ENCODE data around the gene CYBC1. TPM values are rescaled to one million over a fixed set of nuclear protein-coding genes. Genes with fewer than 3 reads are reported as not detected.

Gene CYBC1
- total and polyA plus RNA-seq, 8 donors, result 35.9 to 196 (median 44.3) TPM

DNA sequence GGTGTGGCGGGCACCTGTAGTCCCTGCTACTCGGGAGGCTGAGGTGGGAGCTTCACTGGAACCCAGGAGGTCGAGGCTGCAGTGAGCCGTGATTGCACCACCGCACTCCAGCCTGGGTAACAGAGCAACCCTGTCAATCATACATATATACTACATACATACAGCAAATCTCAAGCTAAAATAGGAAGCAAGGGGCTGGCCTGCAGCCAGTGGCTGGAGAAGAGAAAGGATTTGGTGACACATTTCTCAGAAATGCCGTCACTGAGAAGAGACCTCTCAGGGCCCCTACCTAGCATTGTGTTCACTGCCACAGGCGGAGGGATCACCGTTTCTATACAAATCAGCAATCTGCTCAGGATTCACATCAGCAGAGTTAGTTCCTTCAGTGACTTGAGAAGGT, 24.9 kb upstream of the CYBC1 start:
- H3K4me3 ChIP-seq, result no peak overlapping the region
- intact Hi-C loops (cut with DNase I; ENCODE audit: low total_unique reads), result no loop called here
- DNase-seq, result no peak
- H3K27me3 ChIP-seq, result no peaks in the 10 kb centered on the region
- no peak overlapping the region for H3K27ac ChIP-seq
- 91 to 94% (median 93%) methylated on average over 7 to 8 of the region's 8 CpGs for WGBS, 5 donors
- H3K9me3 ChIP-seq, result no peaks in the 10 kb centered on the region
- no peak for TF ChIP-seq POLR2AphosphoS5 (IDR thresholded peaks at IDR 0.05)
- TF ChIP-seq EP300 (IDR thresholded peaks at IDR 0.05), result no peak
- no peak for TF ChIP-seq CTCF (IDR thresholded peaks at IDR 0.05)
- no peak for TF ChIP-seq POLR2A (IDR thresholded peaks at IDR 0.05)
- no peaks in the 10 kb centered on the region for H3K4me1 ChIP-seq
- peaks cover 69 to 99% (median 97%) of the 10 kb centered on the region in 4 donors for H3K36me3 ChIP-seq

- H3K4me3 ChIP-seq, result no peak overlapping the region
- 77 to 91% (median 87%) methylated on average over 11 of the region's 11 CpGs for WGBS, 5 donors
- intact Hi-C loops (cut with DNase I; ENCODE audit: low total_unique reads), result no loop called here
- DNase-seq, result no peak
- H3K27me3 ChIP-seq, result no peaks in the 10 kb centered on the region
- no peak for TF ChIP-seq POLR2AphosphoS5 (IDR thresholded peaks at IDR 0.05)
- no peak for TF ChIP-seq POLR2A (IDR thresholded peaks at IDR 0.05)
- TF ChIP-seq CTCF (IDR thresholded peaks at IDR 0.05), result no peak
- TF ChIP-seq EP300 (IDR thresholded peaks at IDR 0.05), result no peak
- peaks cover 62 to 99% (median 96%) of the 10 kb centered on the region in 4 donors for H3K36me3 ChIP-seq
- H3K27ac ChIP-seq, result no peak overlapping the region
- H3K4me1 ChIP-seq, result no peaks in the 10 kb centered on the region
- H3K9me3 ChIP-seq, result no peaks in the 10 kb centered on the region
These were observed 23.9 kb upstream of the CYBC1 start for GRCh38 chr17:82474223-82475010.

- TF ChIP-seq POLR2AphosphoS5 (IDR thresholded peaks at IDR 0.05), result no peak
- TF ChIP-seq CTCF (IDR thresholded peaks at IDR 0.05), result no peak
- no peak for TF ChIP-seq POLR2A (IDR thresholded peaks at IDR 0.05)
- TF ChIP-seq EP300 (IDR thresholded peaks at IDR 0.05), result no peak
- H3K36me3 ChIP-seq, result peaks cover 55 to 99% (median 96%) of the 10 kb centered on the region in 4 donors
- no peak for DNase-seq
- 92 to 99% (median 97%) methylated on average over 7 of the region's 7 CpGs for WGBS, 5 donors
- H3K4me1 ChIP-seq, result no peaks in the 10 kb centered on the region
- no peak overlapping the region for H3K27ac ChIP-seq
- intact Hi-C loops (cut with DNase I; ENCODE audit: low total_unique reads), result no loop called here
- no peak overlapping the region for H3K4me3 ChIP-seq
- H3K27me3 ChIP-seq, result no peaks in the 10 kb centered on the region
- H3K9me3 ChIP-seq, result no peaks in the 10 kb centered on the region
These were observed 19.5 kb upstream of the CYBC1 start for GRCh38 chr17:82470065-82470464.

- Histone ChIP-seq H3K27me3 (no peaks in the 10 kb centered on the region), H3K4me3 (no peak overlapping the region), H3K36me3 (peaks cover 58 to 99% (median 96%) of the 10 kb centered on the region in 4 donors), H3K9me3 (no peaks in the 10 kb centered on the region), H3K4me1 (no peaks in the 10 kb centered on the region), H3K27ac (no peak overlapping the region)
- no peak for DNase-seq
- TF ChIP-seq CTCF (IDR thresholded peaks at IDR 0.05) (no peak), POLR2A (IDR thresholded peaks at IDR 0.05) (no peak), POLR2AphosphoS5 (IDR thresholded peaks at IDR 0.05) (no peak), EP300 (IDR thresholded peaks at IDR 0.05) (no peak)
- intact Hi-C loops (cut with DNase I; ENCODE audit: low total_unique reads), result no loop called here
- WGBS, 5 donors, result 72 to 90% (median 77%) methylated on average over 7 of the region's 7 CpGs
These were observed 18.1 kb upstream of the CYBC1 start for GRCh38 chr17:82468692-82469091.
